Fibroblast of skin of left quadriceps (primary cell): ENCODE results near the gene CCNQ.

Experiments
- DNase-seq, 2 experiments: peaks; one replicate each; pipeline ENCODE4 v3.0.0-alpha.2; 2013; ENCODE audit warnings: low read depth in 2 of 2

The CCNQ gene

DNA sequence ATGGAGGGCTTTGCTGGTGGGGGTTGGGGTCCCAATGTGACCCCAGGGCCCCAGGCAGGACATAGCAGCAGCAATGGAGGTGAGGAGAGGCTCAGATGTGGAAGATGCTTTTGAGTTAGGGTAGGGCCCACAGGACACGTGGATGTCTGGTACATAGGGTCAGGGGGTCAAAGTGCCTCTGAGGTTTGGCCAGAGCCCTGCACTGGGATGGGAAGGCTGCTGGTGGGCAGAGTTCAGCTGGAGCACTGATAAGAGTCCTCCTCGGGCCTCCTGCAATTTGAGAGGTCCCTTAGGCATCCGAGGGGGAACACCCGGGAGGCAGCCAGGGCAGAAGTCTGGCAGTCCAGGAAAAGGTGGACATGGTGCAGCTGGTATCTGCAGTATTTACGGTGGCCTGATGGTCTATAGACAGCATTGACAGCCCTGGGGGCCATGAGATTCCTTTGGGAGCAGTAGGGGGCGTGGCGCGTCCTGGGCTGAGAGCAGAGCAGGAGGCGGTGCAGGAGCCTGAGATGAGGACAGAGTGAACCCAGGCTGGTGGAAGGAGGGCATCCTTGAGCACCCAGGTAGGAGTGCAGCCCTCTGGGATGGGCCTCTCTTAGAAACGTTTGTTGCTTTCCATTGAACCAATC, 22.6 kb downstream of the CCNQ start:
- no peak for DNase-seq

DNA sequence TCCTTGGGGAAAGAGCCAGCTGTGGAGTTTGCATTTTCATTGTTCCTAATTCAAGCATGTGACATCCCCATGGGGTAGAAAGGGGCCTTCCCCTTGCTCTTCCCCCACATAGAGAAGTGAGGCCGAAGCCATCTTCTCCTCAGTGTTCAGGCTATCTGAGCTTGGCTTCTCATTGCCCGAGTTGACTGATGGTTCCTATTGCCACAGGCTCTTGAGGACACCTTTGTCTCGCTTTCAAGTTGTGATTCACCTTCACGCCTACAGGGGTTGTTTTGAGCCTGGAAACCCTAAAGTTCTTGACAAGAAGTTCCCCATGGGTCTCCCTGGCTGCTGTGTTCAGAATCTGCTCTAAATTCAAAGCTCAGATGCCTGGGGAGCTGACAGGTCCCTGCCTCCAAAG, 25.0 kb downstream of the CCNQ start:
- no peak for DNase-seq

DNA sequence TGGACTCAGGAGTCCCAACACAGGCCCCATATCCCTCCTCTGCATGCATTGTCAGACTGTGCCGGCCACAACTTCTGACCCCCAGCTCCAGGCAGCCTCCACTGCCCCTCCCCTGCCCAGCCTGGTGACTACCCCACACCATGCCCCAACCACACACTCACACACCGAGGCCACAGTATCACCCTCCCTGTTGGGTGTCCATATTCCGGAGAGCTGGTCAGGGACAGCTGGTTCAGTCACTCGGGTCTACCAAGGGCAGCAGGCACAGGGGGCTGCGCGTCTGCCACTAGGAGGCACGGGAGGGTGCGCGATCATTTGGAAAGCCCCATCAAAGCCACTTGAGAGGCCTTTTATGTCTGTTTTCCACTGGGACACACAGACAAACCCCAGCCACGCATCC, 26.3 kb downstream of the CCNQ start:
- no peak for DNase-seq

DNA sequence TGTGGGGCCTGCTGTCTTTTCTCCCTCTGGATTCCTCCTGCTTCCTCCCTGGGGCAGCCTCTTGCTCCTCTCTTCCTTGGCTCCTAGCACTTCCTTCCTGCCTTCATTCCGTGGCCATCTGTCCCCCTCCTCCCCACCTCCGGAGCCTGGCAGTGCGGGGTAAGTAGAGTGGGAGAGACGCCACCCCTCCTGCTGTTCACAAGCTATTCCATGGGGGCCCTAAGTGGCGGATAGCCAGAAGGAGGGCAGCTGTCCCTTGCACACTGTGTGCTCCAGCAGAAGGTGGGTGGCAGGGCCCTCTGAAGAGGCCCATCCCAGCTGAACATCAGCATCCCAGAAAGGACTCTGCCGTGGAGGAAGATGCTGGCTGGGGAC, 27.4 kb downstream of the CCNQ start:
- DNase-seq = no peak

DNA sequence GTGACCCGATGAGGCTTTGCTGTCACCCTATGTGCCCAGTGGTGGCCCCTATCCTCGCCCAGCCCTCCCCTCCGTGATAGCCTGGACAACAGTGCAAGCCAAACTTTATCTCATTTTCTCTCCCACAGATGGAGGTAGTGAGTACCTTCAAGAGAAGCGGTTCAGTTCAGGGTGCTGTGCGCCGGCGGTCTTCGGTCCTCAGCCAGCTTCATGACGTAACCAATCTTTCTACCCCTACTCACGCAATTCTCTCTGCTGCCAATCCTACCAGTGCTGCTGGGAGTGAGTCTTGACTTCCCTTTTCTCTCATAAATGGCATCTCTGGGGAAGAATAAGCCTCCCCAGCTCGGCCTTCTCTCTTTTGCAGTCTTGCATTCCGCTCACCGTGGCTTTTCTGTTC, 29.5 kb downstream of the CCNQ start:
- DNase-seq = no peak

DNA sequence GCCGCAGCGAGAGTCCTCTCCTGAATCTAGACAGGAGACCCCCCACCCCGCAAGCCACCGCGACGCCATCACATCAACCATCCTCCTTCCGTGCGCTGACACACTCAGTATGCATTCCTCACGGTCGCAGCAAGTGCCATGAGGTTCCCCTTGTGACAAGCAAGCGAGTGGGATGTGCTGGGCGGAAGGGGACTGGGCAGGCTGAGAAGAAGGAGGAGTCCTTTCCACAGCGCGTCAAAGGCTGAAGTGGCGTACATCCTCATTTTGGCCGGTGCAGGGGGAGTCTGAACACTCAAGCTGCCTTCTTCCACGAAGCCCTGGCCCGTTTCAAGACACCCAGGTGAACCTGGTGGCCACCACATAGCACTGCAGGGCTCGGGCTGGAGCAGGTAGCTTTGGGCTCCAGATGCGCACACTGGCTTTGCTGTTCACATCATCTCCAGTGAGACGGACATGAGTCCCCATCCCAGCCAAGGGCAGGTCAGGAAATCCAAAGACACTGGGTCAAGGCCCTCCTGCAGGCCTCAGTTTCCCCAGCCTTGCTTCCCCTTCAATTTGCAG, 30.4 kb downstream of the CCNQ start:
- no peak for DNase-seq

DNA sequence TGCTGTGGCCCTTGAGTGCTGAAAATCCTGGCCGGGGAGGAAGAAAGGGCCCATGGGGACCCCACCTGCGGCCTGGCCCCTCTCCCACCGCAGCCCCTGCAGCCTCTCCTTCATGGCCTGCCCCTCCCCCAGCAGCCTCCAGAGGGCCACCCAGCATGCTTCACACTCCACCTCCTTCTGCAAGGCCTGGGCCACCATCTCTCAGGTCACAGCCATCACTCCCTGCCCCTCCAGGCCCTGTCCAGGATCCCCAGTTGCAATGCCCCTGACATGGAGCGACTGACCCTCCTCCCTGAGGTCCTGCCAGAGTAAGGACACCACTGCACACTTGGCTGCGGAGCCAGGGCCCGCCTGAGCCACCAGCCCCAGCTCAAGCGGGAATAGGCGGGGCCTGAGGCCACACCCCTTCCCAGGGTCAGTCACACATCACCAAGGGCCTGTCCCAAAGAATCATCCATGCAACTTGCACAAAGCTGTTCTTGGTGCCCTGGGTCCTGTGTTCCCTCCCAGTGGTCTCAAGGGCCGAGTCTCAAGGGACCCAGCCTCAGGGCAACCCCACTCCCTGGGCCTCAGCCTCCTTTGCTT, 32.9 kb downstream of the CCNQ start:
- no peak for DNase-seq

DNA sequence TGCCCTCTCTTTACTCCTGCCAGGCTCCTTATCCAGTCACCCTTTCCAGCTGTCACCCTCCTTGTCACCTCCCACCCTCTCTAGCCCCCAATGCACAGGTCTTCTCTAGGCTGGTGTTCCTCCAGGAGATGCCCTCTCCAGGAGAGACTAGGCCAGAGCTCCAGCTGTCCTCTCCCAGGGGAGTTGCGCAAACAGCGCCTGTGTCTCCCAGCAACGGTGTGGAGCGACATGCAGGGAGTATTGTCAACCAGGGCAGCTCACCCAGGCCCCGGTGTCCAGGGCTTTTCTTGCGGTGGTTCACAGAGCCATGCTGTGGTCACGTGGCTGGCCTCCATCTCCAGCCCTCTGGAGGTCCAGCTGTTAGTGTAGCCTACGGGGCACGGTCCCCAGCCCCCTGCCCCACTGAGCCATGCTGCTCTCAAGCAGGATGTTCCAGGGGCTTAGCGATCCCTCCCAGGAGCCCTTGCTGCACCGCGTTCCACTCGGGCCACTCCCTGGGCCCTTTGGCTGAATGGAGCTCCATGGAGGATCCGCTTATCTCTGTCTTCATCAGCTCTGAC, 34.8 kb downstream of the CCNQ start:
- DNase-seq = no peak

DNA sequence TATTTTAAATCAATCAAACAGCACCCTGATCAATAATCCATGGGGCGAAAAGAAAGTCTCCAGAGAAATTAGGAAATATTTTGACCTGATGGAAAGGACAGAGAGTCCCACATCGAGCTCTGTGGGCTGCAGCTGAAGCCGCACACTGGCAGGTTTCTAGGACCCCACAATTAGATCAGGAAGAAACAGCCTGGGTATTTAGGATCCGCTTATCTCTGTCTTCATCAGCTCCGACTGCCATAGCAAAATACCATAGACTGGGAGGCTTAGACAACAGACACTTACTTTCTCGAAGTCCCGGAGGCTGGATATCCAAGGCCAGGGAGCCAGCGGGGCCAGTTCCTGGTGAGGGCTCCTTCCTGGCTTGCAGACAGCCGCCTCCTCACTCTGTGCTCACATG, 36.4 kb downstream of the CCNQ start:
- DNase-seq = no peak

DNA sequence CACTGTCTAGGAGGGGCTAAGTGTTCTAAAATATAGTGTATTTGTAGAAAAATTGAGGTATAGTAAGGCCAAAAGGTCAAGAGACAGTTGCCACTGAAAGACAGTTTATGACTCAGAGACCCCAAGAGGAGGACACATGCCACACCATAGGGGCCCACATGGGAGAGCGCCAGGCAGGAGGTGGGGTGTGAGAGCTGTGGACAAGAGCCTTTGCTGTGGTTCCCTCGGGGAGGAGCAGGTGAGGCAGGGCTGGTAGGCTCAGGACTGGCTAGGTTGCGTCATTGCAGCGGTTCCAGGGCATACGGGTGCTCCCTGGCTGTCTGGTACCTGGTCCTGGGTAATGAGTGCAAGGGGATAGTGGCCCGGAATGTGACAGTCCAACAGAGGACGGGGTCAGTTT, 37.6 kb downstream of the CCNQ start:
- no peak for DNase-seq

DNA sequence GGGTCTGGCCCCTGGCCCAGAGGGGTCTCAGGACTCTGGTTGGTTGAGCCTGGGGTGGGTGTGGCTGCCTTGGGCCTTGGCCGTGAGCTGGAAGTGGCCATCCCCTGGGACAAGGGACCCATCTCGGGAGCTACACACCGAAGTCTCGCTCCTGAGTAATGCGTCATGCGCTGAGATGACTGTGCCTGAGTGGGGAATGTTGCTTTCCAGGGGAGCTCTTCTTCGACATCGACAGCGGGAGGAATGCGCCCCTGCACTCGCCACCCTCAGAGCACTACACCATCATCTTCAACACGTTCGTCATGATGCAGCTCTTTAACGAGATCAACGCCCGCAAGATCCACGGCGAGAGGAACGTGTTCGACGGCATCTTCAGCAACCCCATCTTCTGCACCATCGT, 38.5 kb downstream of the CCNQ start:
- DNase-seq = no peak

DNA sequence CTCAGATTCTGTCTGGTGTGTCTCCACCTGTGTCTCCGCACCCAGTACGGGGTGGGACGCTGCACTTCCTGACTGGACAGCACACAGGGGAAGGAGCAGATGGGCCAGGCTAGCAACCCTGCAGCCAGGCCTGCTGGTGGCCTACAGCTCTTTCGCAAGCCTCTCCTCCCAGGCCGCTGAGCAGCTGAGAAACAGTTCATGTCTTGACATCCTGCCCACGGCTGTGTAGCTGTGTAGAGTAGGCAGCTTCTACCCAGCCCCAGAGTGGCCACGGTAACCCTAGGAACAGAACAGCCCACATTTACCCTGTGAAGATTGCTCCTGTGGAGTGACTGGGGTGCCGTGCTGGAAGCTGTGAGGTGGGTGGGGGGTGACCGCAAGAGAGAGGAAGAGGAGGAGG, 38.9 kb downstream of the CCNQ start:
- DNase-seq = no peak

DNA sequence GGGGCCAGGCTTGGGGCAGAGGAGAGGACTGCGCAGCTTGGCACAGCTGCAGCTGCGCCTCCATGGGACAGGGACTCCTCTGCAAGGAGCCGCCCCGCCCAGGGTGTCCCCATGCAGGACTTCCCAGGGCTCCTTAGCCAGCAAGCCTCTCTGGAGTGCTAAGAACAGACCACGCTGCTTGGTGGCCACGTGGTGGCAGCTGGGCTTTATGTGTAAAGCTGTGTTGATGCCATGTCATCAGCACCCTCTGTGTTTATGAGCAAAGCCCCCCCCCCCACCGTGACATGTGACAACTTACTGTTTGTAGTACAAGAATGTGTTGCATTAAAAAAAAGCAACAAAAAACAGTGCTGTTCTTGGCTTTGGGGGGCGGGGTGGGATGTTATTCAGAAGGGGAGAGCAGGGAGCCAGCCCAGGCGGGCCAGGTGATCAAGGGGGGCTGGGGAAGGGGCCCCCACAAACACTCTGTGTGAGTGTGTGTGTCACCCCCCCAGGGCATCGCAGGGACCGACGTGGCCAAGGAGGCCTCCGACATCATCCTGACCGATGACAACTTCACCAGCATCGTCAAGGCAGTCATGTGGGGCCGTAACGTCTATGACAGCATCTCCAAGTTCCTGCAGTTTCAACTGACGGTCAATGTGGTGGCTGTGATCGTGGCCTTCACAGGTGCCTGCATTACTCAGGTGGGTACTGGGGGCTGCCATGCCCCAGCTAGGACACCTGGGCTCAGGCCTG, 41.2 kb downstream of the CCNQ start:
- no peak for DNase-seq

DNA sequence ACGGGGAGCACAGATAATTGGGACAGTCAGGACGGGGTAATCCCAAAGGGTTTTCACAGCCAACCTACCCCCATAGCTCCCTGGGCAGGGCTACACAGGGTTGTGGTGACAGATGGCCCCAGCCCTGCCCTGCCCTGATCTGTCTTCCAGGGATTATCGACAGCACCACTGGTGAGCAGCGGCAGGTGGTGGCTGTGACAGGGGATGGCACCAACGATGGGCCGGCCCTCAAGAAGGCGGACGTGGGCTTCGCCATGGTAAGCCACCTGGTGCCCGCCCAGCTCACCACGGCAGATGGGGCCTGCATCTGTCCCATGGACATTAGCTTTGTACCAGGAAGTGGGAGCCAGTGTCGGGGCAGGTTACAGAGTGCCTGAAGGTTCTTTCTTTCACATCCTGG, 42.2 kb downstream of the CCNQ start:
- no peak for DNase-seq

DNA sequence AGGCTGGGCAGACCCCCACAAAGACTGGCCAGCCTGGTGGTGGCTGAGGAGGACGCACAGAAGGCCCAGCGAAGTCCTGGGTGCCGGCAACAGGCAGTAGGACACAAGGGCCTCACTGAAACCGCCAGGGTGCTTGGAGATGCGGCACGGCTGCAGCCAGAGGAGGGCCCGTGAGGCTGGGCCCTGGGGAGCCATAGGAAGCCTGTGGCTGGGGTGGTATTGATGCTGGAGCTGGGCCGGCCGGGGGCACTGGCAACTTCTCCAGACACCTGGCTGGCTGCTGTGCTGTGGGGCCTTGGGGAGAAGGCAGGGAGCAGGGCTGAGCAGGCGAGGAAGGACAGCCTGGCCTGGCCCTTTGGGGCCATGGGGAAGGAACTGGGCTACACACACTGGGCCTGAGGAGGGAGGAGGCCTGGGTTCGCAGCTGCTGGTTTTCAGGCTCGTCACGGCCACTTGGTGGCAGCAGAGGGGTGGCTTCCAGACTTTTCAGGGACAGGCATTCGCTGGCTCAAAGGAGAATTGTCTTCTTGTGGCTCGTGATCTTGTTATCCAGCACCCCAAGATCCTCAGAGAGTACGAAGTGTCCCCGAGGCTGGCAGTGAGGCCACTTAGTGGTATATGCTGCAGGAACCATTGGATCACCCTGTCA, 44.3 kb downstream of the CCNQ start:
- DNase-seq = peak in 1 of 2 experiments; percentile 2

DNA sequence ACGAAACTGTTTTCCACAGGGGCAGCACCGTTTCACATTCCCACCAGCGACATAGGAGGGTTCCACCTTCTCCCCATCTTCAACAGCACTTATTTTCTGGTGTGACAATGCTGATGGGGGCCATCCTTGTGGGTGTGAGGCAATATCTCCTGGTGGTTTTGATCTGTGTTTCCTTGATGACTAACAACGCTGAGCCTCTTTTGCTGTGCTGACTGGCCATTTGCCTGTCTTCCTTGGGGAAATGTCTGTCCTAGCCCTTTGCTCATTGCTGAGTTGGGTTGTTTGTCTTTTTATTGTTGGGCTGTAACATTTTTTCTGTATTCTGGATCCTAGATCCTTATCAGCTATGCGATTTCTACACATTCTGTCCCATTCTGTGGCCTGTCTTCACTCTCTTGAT, 47.8 kb downstream of the CCNQ start:
- DNase-seq = peak; percentile 2 to 3

DNA sequence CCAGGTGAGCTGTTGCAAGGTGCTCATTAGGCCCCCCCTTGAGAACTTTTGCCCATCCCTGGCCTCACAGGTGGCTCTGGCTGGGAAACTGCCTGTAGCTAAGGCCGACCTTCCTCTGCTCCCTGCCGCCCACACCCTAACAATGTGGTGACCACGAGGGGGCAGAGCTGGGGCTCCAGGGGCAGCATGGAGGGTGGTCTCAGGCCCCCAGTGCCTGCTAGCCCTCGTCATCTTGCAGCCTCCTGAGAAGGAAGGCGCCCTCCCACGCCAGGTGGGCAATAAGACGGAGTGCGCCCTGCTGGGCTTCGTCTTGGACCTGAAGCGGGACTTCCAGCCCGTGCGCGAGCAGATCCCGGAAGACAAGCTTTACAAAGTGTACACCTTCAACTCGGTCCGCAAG, 49.1 kb downstream of the CCNQ start:
- no peak for DNase-seq

DNA sequence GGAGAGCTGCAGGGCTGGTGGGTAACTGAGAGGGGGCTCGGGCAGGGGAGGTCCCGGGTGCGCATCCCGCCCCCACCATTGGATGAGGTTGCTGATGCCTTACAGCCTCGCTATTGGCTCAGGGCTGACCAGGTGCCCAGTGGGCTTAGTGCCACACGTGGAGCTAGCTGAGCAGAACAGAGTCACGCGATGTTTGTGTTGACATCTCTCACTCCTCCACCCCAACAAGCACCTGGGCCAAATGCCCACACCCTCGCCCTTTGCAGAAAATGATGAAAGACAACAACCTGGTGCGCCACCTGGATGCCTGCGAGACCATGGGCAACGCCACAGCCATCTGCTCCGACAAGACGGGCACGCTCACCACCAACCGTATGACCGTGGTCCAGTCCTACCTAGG, 49.7 kb downstream of the CCNQ start:
- no peak for DNase-seq

DNA sequence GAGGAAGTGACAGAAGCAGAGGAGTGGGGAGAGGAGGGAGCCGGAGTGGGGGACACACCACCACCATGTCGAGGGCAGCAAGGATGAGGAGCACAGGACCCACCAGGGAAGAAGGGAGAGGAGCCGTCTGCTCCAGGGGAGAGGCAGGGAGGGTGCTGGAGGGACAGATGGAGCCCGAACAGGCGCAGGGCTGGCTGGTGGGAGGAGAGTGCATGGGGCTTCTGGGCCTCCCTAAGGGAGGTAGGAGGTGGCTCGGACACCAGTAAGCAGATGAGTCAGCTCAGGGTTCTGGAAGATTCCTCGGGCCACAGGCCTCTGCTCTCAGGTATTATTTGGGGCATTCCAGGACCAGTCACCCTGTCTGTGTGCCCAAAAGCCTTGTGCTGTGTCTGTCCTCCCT, 51.7 kb downstream of the CCNQ start:
- DNase-seq = no peak

DNA sequence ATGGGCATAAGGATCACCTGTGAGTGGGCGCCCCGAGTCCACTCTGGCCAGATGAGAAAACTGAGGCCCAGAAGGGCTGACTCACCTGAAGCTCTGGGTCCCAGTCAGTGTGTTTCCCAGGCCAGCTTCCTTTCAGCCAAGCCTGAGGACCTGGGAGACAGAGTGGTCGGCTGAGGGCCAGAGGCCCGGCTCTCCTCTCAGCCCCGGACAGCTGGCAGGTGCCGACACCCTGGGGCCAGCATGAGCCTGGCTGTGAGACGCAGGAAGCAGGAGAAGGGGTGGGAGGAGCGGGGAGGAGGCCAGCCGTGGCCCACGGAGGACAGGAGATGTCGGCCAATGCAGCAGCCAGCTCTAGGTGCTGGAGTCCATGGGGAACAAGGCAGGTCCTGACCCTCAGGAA, 52.6 kb downstream of the CCNQ start:
- no peak for DNase-seq

DNA sequence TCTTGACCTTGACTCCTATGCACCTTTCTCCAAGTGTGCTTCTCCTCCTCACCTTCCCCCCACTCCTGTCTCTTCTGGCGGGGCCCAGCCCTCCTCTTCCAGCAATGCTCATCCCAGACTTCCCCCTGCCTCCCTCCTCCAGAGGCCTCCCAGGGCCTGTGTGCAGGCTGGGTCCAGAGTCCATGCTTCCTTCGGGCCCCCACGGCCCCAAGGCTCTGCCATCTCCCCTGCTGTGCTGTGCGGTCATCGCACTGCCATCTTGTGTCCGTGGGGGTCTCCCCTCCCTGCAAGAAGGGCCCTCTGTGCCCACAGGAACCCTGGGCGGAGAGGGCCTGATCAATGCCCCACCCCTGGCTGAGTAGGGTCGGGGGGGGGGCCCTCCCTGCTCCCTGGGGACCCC, 54.2 kb downstream of the CCNQ start:
- DNase-seq = no peak

DNA sequence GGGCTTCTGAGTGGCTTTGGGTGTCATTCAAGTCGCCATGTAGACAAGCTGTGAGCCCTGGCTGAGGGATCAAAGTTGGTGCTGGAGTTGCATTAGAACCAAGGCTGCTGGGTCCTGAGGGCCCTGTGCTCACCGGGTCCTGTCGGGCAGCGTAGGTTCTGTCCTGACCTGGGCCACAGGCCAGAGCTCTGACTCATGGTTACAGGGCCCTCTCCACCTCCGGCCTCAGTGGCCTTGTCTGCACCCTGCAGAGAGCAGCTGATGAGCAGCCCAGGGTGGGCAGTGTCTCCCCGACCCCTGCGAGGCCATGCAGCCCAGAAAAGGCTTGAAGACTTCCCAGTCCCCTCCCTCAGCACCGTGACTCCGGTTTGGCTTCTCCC, 59.0 kb downstream of the CCNQ start:
- no peak for DNase-seq
